ENCODE measurements around the gene POU2F3. TPM values are rescaled to one million over a fixed set of nuclear protein-coding genes. Genes with fewer than 3 reads are reported as not detected.
"Not testable (repeated sequence)": the region's sequence is repeated elsewhere in the genome, so short reads cannot be mapped to it uniquely, and the experiment has no call there.

The POU2F3 gene
- polyA plus RNA-seq, 1 experiment = not detected

- peaks cover 26% of the 10 kb centered on the region for H3K27me3 ChIP-seq (ENCODE audit: control insufficient read depth, insufficient read depth, low read length)
- no peaks in the 10 kb centered on the region for H3K9me3 ChIP-seq (ENCODE audit: control insufficient read depth, insufficient read depth, low read length)
- DNase-seq (ENCODE audit: low read depth, low spot score) = no peak
- TF ChIP-seq CTCF (IDR thresholded peaks at IDR 0.05; ENCODE audit: low read depth, low read length) = no peak
- H3K27ac ChIP-seq (ENCODE audit: low read depth, low read length) = no peak overlapping the region
- no peak overlapping the region for H3K4me3 ChIP-seq (ENCODE audit: low read depth, low read length)
- POLR2A ChIA-PET = no interaction called here
- CTCF ChIA-PET = interaction anchor here (1.8 kb wide), 1 partner anchor 100 kb away, joined by 4 read pairs; no protein-coding TSS in a partner anchor
Observed at GRCh38 chr11:120268686-120269085, 28.7 kb downstream of the POU2F3 start.

GRCh38 chr11:120270386-120270785 lies 30.4 kb downstream of the POU2F3 start:
- Histone ChIP-seq H3K27me3 (ENCODE audit: control insufficient read depth, insufficient read depth, low read length) (peaks cover 21% of the 10 kb centered on the region), H3K9me3 (ENCODE audit: control insufficient read depth, insufficient read depth, low read length) (no peaks in the 10 kb centered on the region), H3K27ac (ENCODE audit: low read depth, low read length) (no peak overlapping the region), H3K4me3 (ENCODE audit: low read depth, low read length) (no peak overlapping the region)
- no peak for DNase-seq (ENCODE audit: low read depth, low spot score)
- CTCF ChIA-PET = interaction anchor here (0.6 kb wide), 1 partner anchor 93 kb away, joined by 4 read pairs; no protein-coding TSS in a partner anchor
- no peak for TF ChIP-seq CTCF (IDR thresholded peaks at IDR 0.05; ENCODE audit: low read depth, low read length)
- POLR2A ChIA-PET = no interaction called here

- no peak for DNase-seq (ENCODE audit: low read depth, low spot score)
- TF ChIP-seq CTCF (IDR thresholded peaks at IDR 0.05; ENCODE audit: low read depth, low read length) = no peak
- no peaks in the 10 kb centered on the region for H3K9me3 ChIP-seq (ENCODE audit: control insufficient read depth, insufficient read depth, low read length)
- no peak overlapping the region for H3K4me3 ChIP-seq (ENCODE audit: low read depth, low read length)
- POLR2A ChIA-PET = no interaction called here
- peaks cover 23% of the 10 kb centered on the region for H3K27me3 ChIP-seq (ENCODE audit: control insufficient read depth, insufficient read depth, low read length)
- H3K27ac ChIP-seq (ENCODE audit: low read depth, low read length) = no peak overlapping the region
- CTCF ChIA-PET = no interaction called here
Observed at GRCh38 chr11:120271672-120272071, 31.7 kb downstream of the POU2F3 start.

GRCh38 chr11:120272303-120272702 lies 32.4 kb downstream of the POU2F3 start:
- DNase-seq (ENCODE audit: low read depth, low spot score) = no peak
- H3K4me3 ChIP-seq (ENCODE audit: low read depth, low read length) = no peak overlapping the region
- no peak overlapping the region for H3K27ac ChIP-seq (ENCODE audit: low read depth, low read length)
- peaks cover 21% of the 10 kb centered on the region for H3K27me3 ChIP-seq (ENCODE audit: control insufficient read depth, insufficient read depth, low read length)
- CTCF ChIA-PET = no interaction called here
- no peaks in the 10 kb centered on the region for H3K9me3 ChIP-seq (ENCODE audit: control insufficient read depth, insufficient read depth, low read length)
- POLR2A ChIA-PET = no interaction called here
- no peak for TF ChIP-seq CTCF (IDR thresholded peaks at IDR 0.05; ENCODE audit: low read depth, low read length)

GRCh38 chr11:120273432-120273831 lies 33.5 kb downstream of the POU2F3 start:
- H3K4me3 ChIP-seq (ENCODE audit: low read depth, low read length) = no peak overlapping the region
- DNase-seq (ENCODE audit: low read depth, low spot score) = no peak
- ChIA-PET CTCF (no interaction called here), POLR2A (no interaction called here)
- H3K27ac ChIP-seq (ENCODE audit: low read depth, low read length) = no peak overlapping the region
- TF ChIP-seq CTCF (IDR thresholded peaks at IDR 0.05; ENCODE audit: low read depth, low read length) = no peak
- no peaks in the 10 kb centered on the region for H3K9me3 ChIP-seq (ENCODE audit: control insufficient read depth, insufficient read depth, low read length)
- H3K27me3 ChIP-seq (ENCODE audit: control insufficient read depth, insufficient read depth, low read length) = peaks cover 23% of the 10 kb centered on the region

- DNase-seq (ENCODE audit: low read depth, low spot score); H3K4me3 ChIP-seq (ENCODE audit: low read depth, low read length); POLR2A ChIA-PET; H3K9me3 ChIP-seq (ENCODE audit: control insufficient read depth, insufficient read depth, low read length); H3K27ac ChIP-seq (ENCODE audit: low read depth, low read length): not testable (repeated sequence)
- CTCF ChIA-PET = interaction anchor here (3.6 kb wide), 1 partner anchor 29 kb away, joined by 17 read pairs; no protein-coding TSS in a partner anchor
- H3K27me3 ChIP-seq (ENCODE audit: control insufficient read depth, insufficient read depth, low read length) = peaks cover 19% of the 10 kb centered on the region
Observed at GRCh38 chr11:120273956-120274355, 34.0 kb downstream of the POU2F3 start.
